Stimulated activated CD4-positive, alpha-beta T cell treated with anti-CD3 and anti-CD28 coated beads, TNF-alpha, amount 100 ng/mL, for 24 hours (primary cell): ENCODE results near the gene CYLC2.

Source experiments
- DNase-seq, 3 experiments: peaks; one replicate each; pipeline ENCODE4 v3.0.0-alpha.2; 2020; ENCODE audit warnings: low read depth in 3 of 3

Gene CYLC2

DNA sequence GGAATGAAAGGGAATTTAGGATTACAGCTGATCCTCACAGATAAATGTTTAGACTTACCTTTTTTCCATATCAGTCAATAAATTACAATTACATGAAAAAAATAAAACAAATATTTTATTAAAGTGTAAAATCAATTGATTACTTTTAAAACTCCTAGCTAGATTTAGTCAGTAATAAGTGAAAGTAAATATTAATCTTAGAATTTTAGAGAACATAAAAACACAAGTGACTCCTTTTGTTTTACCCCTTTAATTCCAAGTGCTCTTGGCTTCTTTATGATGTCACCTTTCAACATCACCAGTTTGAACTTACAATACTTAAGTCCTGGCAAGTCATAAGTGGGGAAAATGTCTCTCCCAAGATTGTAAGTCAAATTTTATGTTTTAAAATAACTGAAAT is at the start of gene CYLC2:
CYLC2 (plus strand) TSS at position 301 of the 400 bp plus-strand sequence; CDS start at position 349, 48 bp downstream.
- no peak for DNase-seq

DNA sequence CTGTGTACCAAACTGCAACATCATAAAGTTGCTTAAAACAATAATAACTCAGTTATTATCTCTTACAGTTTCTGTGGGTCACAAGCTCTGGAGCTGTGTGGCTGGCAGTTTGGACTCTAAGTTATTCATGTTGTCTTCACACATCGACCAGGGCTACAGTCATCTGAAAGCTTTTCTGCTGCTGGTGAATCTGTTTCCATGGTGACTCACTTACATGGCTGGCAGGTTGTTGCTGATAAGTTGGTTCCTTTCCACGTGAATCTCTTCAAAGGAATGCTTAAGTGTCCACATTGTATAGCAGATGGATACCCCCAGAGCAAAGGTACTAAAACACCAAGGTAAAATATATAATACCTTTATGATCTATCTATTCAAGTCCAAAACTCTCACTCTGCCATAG is 44.8 kb upstream of the CYLC2 start:
- no peak for DNase-seq

DNA sequence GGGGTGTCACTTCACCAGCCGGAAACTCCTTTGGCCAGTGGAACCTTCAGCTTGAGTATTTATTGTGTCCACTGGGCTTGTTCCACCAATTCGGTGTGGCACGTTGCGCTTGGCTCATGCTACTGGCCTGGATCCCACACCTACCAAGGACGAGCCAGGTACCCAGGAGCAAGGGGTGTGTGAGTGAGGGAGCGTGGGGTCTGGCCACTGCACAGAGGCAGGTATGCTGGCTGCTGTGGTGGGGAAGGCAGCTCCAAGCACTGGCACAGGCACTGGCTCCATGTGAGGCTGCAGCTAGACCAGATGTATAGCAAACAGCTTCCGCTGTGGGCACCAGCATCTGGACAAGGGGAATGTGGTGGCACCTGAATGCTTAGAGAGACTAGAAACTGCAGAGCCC is 28.1 kb upstream of the CYLC2 start:
- DNase-seq, result no peak

GRCh38 chr9:102967979-102968378 is 27.2 kb upstream of the CYLC2 start:
- DNase-seq, result no peak

DNA sequence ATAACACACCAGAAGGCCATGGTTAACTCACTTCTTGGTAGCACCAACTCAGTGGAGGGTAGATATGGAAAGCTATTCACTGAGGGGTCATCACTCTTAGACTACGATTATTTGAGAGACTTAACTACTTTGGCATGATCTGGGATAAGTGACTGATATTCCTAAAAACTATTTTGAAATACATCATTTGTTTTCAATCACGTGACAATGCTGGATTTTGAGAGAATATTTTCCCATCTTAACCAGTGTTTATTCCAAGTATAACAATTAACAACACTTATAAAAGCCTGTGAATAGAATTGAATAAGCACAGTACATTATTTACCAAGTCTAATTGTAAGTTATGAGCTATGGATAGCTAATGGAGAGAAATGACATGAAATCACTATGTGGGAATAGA is 22.4 kb upstream of the CYLC2 start:
- no peak for DNase-seq

DNA sequence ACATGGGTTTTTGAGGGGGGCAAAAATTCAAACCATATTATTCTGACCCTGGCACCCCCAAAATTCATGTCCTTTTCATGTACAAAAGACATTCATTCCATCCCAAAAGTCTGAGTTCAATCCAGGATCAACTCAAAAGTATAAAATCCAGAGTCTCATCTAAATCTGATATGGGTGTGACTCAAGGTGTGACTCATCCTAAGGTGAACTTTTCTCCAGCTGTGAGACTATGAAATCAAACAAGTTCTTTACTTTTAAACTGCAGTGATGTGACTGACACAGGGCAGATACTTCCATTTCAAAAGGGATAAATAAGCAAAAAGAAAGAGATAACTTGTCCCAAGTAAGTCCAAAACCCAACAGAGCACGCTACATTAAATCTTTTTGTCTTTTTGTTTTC is 20.6 kb upstream of the CYLC2 start:
- DNase-seq, result no peak

GRCh38 chr9:102975251-102975650 is 19.9 kb upstream of the CYLC2 start:
- no peak for DNase-seq

DNA sequence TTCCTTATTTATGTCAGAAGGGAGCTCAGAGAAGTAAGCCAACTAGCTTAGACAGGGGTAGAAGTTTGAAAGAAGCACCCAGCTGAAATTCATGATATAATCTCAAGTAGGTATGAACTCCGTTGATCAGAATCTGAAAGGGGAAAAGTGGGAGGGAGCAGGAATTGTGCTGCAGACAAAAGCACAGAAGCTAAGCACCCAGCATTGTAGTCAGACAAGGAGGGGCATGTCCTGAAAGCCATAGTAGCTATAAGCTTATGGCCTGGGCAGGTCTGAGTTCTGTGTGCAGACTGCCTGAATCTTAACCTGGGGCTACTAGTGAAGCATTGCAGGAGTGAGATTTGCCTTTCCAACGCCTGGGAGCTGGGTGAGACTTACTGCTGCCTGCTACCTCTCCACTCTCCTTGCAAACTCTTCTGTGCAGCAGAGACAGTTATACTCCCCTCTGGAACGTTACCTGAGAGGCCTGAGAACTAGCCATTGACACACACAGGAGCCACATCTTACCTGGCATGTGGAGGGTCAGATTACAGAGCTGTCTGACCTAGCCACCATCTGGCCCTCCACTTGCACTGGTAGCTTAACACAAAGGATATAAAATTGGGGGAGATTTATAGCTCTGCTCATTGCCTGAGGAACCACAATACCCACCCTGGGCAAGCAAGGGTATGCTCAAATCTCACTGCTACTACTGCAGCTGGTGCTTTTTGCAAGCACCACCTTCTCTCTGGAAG is 9.8 kb upstream of the CYLC2 start:
- no peak for DNase-seq

DNA sequence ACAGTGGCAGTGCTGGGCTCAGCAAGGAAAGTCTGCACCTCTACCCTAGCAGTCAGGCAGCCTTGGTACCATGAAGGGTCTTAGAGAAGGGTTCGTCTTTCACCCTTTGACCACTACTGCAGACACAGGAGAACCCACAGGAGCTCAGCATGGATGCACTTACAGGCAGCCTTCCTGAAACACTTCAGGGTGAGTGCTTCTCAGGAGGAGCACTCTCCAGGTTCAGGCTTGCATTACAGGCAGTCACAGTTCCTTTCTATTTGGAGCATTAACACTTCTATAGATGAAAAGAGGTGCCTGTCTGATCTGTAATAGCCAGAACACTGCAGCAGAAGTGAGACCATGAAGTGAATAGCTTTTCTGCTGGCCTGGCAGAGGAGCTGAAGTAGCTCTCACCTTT is 8.7 kb upstream of the CYLC2 start:
- no peak for DNase-seq

GRCh38 chr9:103003689-103004088 is 8.6 kb downstream of the CYLC2 start:
- no peak for DNase-seq

GRCh38 chr9:103014242-103014641 is 19.1 kb downstream of the CYLC2 start:
- DNase-seq, result no peak

DNA sequence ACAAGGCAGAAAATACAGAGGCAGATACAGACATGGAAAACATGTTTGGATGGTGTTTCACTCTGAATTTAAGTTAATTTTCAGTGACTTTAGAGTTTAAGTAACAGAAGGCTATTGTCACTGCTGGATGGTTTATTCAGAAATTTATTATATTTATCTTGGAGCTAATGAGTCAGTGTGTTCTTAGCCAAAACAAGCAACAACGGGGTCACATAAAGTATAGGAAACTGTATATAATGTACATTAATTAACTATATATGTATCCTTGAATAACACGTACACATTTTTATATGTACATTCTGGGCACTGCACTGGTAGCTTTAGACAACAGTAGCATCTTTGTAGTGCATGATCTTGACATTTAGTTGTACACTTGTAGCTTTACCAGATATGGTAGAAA is 30.7 kb downstream of the CYLC2 start:
- DNase-seq, result no peak

GRCh38 chr9:103037508-103038477 is 42.7 kb downstream of the CYLC2 start:
- no peak for DNase-seq

DNA sequence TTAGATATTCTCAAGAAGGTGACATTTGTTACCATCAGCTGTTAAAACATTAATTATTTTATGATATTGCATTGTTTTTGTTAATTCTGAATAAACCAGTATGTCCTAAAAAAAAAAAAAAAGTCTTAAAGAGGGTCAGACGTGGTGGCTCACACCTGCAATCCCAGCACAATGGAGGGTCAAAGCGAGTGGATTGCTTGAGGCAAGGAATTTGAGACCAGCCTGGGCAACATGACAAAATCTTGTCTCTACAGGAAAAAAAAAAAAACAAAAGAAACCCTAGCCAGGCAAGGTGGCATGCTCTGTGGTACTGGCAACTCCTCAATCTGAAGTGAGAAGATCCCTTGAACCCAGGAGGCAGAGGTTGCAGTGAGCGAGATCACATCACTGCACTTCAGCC is 46.8 kb downstream of the CYLC2 start:
- DNase-seq, result no peak
